Epidermal melanocyte (primary cell): ENCODE results near the gene ARFRP1.
"Not testable (repeated sequence)": the region's sequence is repeated elsewhere in the genome, so short reads cannot be mapped to it uniquely, and the experiment has no call there.

ENCODE experiments used
- DNase-seq: peaks from one replicate; pipeline ENCODE4 v3.0.0; 2011; ENCODE audit warnings: low spot score; ENCODE audit not compliant: insufficient read length

Gene ARFRP1

GRCh38 chr20:63732118-63733095, 24.6 kb upstream of the ARFRP1 start:
- no peak for DNase-seq

GRCh38 chr20:63731410-63731809, 23.6 kb upstream of the ARFRP1 start:
- DNase-seq: no peak

GRCh38 chr20:63730189-63730733, 22.5 kb upstream of the ARFRP1 start:
- DNase-seq: not testable (repeated sequence)

- not testable (repeated sequence) for DNase-seq
These were observed 15.3 kb upstream of the ARFRP1 start for GRCh38 chr20:63722967-63723622.

- DNase-seq: no peak
These were observed 11.2 kb upstream of the ARFRP1 start for GRCh38 chr20:63718996-63719395.

- DNase-seq: no peak
These were observed 7.1 kb upstream of the ARFRP1 start for GRCh38 chr20:63714858-63715257.

- DNase-seq: no peak
These were observed 4.4 kb upstream of the ARFRP1 start for GRCh38 chr20:63712191-63712590.

- DNase-seq: no peak
These were observed 3.4 kb upstream of the ARFRP1 start for GRCh38 chr20:63711085-63711645.

GRCh38 chr20:63709149-63709527, 1.4 kb upstream of the ARFRP1 start:
- DNase-seq: no peak

GRCh38 chr20:63708301-63709148, 749 bp upstream of the ARFRP1 start:
- no peak for DNase-seq

- no peak for DNase-seq
These were observed 771 bp downstream of the ARFRP1 start for GRCh38 chr20:63706852-63707557.

- no peak for DNase-seq
These were observed 1.6 kb downstream of the ARFRP1 start for GRCh38 chr20:63706027-63706695.

GRCh38 chr20:63705232-63706026, 2.3 kb downstream of the ARFRP1 start:
- no peak for DNase-seq

GRCh38 chr20:63704749-63705117, 3.0 kb downstream of the ARFRP1 start:
- DNase-seq: no peak

GRCh38 chr20:63703976-63704748, 3.6 kb downstream of the ARFRP1 start:
- DNase-seq: no peak

- no peak for DNase-seq
These were observed 4.3 kb downstream of the ARFRP1 start for GRCh38 chr20:63703471-63703975.

- DNase-seq: no peak
These were observed 4.9 kb downstream of the ARFRP1 start for GRCh38 chr20:63702751-63703470.
